Measurements from ENCODE around the gene PAK1. TPM values are rescaled to one million over a fixed set of nuclear protein-coding genes. Genes with fewer than 3 reads are reported as not detected.

PAK1 gene
- total RNA-seq, 1 donor from 2014 or later, result 41.0 TPM

DNA sequence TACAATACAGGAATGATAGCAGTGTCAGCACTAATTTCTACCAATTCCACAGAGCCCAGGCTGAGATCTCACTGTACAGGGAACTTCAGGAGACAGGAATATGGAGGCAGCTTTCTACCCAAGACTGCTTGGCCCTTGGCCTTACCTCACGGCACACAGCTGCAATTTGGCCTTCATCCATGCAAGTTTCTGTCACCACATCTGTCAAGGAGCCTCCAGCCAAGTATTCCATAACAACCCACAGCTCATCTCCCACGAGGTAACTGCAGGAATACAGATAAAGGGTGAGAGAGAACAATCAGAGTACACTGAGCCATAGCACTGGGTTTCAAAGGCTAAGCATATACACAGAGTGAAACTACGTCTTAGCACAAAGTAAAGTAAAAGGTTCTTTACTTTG, 133.4 kb downstream of the PAK1 start:
- H3K79me2 ChIP-seq (ENCODE audit: insufficient read depth, low read length), result no peaks in the 10 kb centered on the region
- no peaks in the 10 kb centered on the region for H4K20me1 ChIP-seq (ENCODE audit: insufficient read depth, low read length)
- no peak overlapping the region for H3K27ac ChIP-seq (ENCODE audit: low read depth, low read length)
- no peaks in the 10 kb centered on the region for H3K9me3 Mint-ChIP-seq (ENCODE audit: unreplicated experiment)
- DNase-seq (ENCODE audit: low read depth) (no peak), FAIRE-seq (no peak)
- H3K36me3 ChIP-seq (ENCODE audit: insufficient read depth, low read length), result peaks cover 3% of the 10 kb centered on the region
- peaks cover 12% of the 10 kb centered on the region for H3K36me3 Mint-ChIP-seq (ENCODE audit: low read depth, unreplicated experiment)
- TF ChIP-seq, protein P1, sequence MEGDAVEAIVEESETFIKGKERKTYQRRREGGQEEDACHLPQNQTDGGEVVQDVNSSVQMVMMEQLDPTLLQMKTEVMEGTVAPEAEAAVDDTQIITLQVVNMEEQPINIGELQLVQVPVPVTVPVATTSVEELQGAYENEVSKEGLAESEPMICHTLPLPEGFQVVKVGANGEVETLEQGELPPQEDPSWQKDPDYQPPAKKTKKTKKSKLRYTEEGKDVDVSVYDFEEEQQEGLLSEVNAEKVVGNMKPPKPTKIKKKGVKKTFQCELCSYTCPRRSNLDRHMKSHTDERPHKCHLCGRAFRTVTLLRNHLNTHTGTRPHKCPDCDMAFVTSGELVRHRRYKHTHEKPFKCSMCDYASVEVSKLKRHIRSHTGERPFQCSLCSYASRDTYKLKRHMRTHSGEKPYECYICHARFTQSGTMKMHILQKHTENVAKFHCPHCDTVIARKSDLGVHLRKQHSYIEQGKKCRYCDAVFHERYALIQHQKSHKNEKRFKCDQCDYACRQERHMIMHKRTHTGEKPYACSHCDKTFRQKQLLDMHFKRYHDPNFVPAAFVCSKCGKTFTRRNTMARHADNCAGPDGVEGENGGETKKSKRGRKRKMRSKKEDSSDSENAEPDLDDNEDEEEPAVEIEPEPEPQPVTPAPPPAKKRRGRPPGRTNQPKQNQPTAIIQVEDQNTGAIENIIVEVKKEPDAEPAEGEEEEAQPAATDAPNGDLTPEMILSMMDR (IDR thresholded peaks at IDR 0.05; ENCODE audit: insufficient read depth, low read depth, low read length), result no peak
- no peak for TF ChIP-seq EZH2 (IDR thresholded peaks at IDR 0.05; ENCODE audit: insufficient read depth, low read length)
- H3K9me3 ChIP-seq (ENCODE audit: insufficient read depth, low read depth, low read length), result no peaks in the 10 kb centered on the region
- no peak overlapping the region for H2AFZ ChIP-seq (ENCODE audit: low read depth, low read length)
- H3K27me3 ChIP-seq (ENCODE audit: insufficient read depth, low read length), result no peaks in the 10 kb centered on the region
- H3K4me1 ChIP-seq (ENCODE audit: insufficient read depth, low read length), result peaks cover 3% of the 10 kb centered on the region
- no peak overlapping the region for H3K4me2 ChIP-seq (ENCODE audit: low read length)
- H3K4me1 Mint-ChIP-seq (ENCODE audit: low read depth, unreplicated experiment), result peaks cover 3% of the 10 kb centered on the region
- H3K4me3 Mint-ChIP-seq (ENCODE audit: unreplicated experiment), result no peak overlapping the region
- no peak overlapping the region for H3K4me3 ChIP-seq (ENCODE audit: insufficient read depth, low read depth, low read length)
- H3K27ac Mint-ChIP-seq (ENCODE audit: unreplicated experiment), result no peak overlapping the region
- no peaks in the 10 kb centered on the region for H3K27me3 Mint-ChIP-seq (ENCODE audit: low read depth, unreplicated experiment)
- H3K9ac ChIP-seq (ENCODE audit: low read length), result no peak overlapping the region

DNA sequence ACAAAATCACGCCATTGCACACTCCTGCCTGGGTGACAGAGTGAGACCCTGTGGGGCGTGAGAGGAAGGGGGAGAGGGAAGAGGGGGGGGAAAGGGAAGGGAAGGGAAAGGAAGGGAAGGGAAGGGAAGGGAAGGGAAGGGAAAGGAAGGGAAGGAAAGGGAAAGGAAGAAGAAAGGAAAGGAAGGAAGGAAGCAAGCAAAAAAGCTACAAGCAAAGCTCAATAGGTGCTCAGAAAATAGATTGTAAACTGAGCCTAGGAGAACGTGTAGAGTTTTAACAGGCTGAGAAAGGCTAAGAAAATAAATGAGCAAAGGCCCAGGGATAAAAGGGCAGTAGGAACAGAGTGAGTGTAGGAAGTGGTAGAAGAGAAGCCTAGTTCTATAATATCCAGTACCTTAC, 141.6 kb downstream of the PAK1 start:
- H3K27ac Mint-ChIP-seq (ENCODE audit: unreplicated experiment), result no peak overlapping the region
- peaks cover 9% of the 10 kb centered on the region for H3K36me3 ChIP-seq (ENCODE audit: insufficient read depth, low read length)
- no peaks in the 10 kb centered on the region for H3K27me3 ChIP-seq (ENCODE audit: insufficient read depth, low read length)
- peaks cover 8% of the 10 kb centered on the region for H3K36me3 Mint-ChIP-seq (ENCODE audit: low read depth, unreplicated experiment)
- no peak for TF ChIP-seq EZH2 (IDR thresholded peaks at IDR 0.05; ENCODE audit: insufficient read depth, low read length)
- TF ChIP-seq, protein P1 (IDR thresholded peaks at IDR 0.05; ENCODE audit: insufficient read depth, low read depth, low read length), result no peak
- no peak overlapping the region for H3K27ac ChIP-seq (ENCODE audit: low read depth, low read length)
- no peaks in the 10 kb centered on the region for H3K4me1 ChIP-seq (ENCODE audit: insufficient read depth, low read length)
- no peaks in the 10 kb centered on the region for H3K9me3 ChIP-seq (ENCODE audit: insufficient read depth, low read depth, low read length)
- FAIRE-seq (no peak), DNase-seq (ENCODE audit: low read depth) (no peak)
- no peaks in the 10 kb centered on the region for H3K27me3 Mint-ChIP-seq (ENCODE audit: low read depth, unreplicated experiment)
- H4K20me1 ChIP-seq (ENCODE audit: insufficient read depth, low read length), result no peaks in the 10 kb centered on the region
- H3K4me3 Mint-ChIP-seq (ENCODE audit: unreplicated experiment), result no peak overlapping the region
- no peak overlapping the region for H3K9ac ChIP-seq (ENCODE audit: low read length)
- H3K79me2 ChIP-seq (ENCODE audit: insufficient read depth, low read length), result no peaks in the 10 kb centered on the region
- H3K9me3 Mint-ChIP-seq (ENCODE audit: unreplicated experiment), result peaks cover 5% of the 10 kb centered on the region
- no peaks in the 10 kb centered on the region for H3K4me1 Mint-ChIP-seq (ENCODE audit: low read depth, unreplicated experiment)
- no peak overlapping the region for H2AFZ ChIP-seq (ENCODE audit: low read depth, low read length)
- H3K4me3 ChIP-seq (ENCODE audit: insufficient read depth, low read depth, low read length), result no peak overlapping the region
- H3K4me2 ChIP-seq (ENCODE audit: low read length), result no peak overlapping the region

DNA sequence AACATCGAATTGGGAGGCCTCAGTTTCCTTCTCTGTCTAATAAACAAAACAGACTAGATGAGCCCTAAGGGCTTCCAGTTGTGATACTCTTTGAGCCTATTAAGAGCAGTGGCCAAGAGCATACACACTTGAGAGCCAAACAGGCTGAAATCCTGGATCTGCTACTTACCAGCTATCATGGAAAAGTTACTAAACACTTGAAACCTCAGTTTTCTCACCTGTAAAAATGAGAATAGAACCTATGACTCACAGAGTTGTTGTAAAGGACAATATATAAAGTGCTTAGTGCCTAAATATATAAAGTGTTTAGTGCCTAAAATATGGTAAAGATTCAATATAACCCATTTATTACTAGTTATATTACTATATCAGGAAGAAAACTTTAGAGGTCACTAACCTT, 148.7 kb downstream of the PAK1 start:
- no peak overlapping the region for H3K4me2 ChIP-seq (ENCODE audit: low read length)
- no peak for FAIRE-seq
- no peak overlapping the region for H3K27ac ChIP-seq (ENCODE audit: low read depth, low read length)
- H3K36me3 ChIP-seq (ENCODE audit: insufficient read depth, low read length), result no peaks in the 10 kb centered on the region
- Mint-ChIP-seq H3K9me3 (ENCODE audit: unreplicated experiment) (no peaks in the 10 kb centered on the region), H3K36me3 (ENCODE audit: low read depth, unreplicated experiment) (peaks cover 12% of the 10 kb centered on the region), H3K27me3 (ENCODE audit: low read depth, unreplicated experiment) (no peaks in the 10 kb centered on the region), H3K4me1 (ENCODE audit: low read depth, unreplicated experiment) (peaks cover 11% of the 10 kb centered on the region), H3K4me3 (ENCODE audit: unreplicated experiment) (no peak overlapping the region), H3K27ac (ENCODE audit: unreplicated experiment) (no peak overlapping the region)
- H4K20me1 ChIP-seq (ENCODE audit: insufficient read depth, low read length), result no peaks in the 10 kb centered on the region
- H3K27me3 ChIP-seq (ENCODE audit: insufficient read depth, low read length), result no peaks in the 10 kb centered on the region
- TF ChIP-seq, protein P1 (IDR thresholded peaks at IDR 0.05; ENCODE audit: insufficient read depth, low read depth, low read length), result no peak
- no peak for TF ChIP-seq EZH2 (IDR thresholded peaks at IDR 0.05; ENCODE audit: insufficient read depth, low read length)
- H3K9ac ChIP-seq (ENCODE audit: low read length), result no peak overlapping the region
- no peak for DNase-seq (ENCODE audit: low read depth)
- no peaks in the 10 kb centered on the region for H3K79me2 ChIP-seq (ENCODE audit: insufficient read depth, low read length)
- no peak overlapping the region for H3K4me3 ChIP-seq (ENCODE audit: insufficient read depth, low read depth, low read length)
- no peak overlapping the region for H2AFZ ChIP-seq (ENCODE audit: low read depth, low read length)
- H3K9me3 ChIP-seq (ENCODE audit: insufficient read depth, low read depth, low read length), result no peaks in the 10 kb centered on the region
- peaks cover 10% of the 10 kb centered on the region for H3K4me1 ChIP-seq (ENCODE audit: insufficient read depth, low read length)
